ENCODE measurements around the gene TMEM108.
"Not testable (repeated sequence)": the region's sequence is repeated elsewhere in the genome, so short reads cannot be mapped to it uniquely, and the experiment has no call there.

Gene TMEM108

DNA sequence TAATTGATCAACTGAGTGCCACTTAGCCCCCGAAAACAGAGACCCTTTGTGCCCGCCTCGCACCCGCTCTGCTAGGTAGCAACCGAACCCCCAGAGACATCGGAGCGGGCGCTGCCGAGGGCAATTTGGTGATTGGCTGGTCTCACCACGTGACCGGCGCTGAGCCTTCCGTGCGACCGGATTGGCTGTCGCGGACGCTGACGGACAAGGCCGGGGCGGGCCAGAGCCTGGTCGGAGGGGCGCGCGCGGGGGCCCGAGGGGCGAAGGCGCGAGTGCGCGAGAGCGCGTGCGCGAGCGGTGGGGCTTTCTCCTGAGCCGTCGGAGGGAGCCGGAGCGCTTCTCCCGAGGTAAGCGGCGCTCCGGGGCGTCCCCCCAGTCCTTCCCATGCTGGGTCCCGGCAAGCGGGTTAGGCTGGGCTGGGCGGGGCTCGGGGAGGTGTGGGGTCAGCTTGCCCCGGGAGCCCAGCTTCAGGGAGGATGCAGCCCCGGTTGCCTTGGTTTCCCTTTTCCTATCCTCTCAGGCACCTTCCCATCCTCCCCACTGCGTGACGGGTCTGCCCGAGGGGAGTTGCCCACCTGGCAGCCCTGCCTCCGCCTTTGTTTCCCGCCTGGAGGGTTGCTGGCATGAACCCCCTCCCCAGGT is at the start of gene TMEM108:
Gene TMEM108, plus strand, starts transcription at position 303 of the 642 bp plus-strand sequence.
- DNase-seq (ENCODE audit: low read depth in 2 of 2), result no peak

DNA sequence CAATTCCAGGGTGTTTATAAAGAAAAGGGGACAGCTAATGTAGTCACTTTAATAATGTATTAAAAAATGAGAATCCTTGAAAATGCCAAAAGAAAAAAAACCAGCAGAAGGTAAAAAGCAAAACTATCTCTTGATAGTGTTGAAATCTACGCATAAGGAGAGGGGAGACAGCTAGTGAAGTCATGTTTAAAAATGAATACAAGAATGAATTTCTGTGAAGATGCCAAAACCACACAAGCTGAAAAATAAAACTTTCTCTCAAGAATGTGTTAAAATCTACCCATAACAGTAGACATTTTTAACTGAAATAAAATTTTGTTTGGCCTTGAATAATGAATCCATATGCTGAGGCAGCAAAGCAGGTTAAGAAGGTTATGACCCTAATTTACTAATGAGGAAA is 42.2 kb upstream of the TMEM108 start:
- no peak for DNase-seq (ENCODE audit: low read depth in 2 of 2)

DNA sequence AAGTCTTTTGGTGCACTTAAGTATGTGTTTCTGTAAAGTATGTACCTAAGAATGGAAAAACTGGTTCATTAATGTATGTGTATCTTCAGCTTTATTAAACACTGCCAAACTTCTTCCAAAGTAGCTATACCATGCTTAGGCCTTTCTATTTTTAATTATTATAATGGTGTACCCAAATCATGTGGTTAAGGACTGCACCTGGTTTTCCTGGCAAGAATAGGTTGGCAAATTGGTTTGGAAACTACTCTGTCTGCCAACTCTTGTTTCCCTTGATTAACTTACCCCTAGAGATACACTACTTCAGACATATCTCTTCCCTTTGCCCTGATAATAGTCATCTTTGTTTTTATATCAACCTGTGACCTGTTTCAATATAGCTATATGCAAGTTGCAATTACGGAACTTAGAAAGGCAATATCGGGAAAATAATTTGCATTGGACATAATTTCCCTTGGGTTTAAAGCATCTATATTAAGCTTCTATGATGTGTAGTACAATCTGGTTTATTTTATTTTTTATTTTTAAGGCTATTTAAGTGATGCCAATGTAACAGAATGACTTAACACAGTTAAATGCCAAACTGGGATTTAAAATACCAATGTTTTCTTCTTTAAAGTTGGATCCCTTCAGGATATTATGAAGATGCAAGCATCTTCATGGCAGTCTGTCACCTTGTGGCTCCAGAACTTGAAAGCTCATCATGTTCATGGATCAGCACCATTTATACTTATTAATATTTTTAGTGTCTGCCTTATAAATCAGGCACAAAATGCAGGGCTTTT is 40.6 kb upstream of the TMEM108 start:
- no peak for DNase-seq (ENCODE audit: low read depth in 2 of 2)

DNA sequence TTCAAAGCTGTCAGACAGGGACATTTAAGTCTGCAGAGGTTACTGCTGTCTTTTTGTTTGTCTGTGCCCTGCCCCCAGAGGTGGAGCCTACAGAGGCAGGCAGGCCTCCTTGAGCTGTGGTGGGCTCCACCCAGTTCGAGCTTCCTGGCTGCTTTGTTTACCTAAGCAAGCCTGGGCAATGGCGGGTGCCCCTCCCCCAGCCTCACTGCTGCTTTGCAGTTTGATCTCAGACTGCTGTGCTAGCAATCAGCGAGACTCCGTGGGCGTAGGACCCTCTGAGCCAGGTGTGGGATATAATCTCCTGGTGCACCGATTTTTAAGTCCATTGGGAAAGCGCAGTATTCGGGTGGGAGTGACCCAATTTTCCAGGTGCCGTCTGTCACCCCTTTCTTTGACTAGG is 33.2 kb upstream of the TMEM108 start:
- DNase-seq (ENCODE audit: low read depth in 2 of 2), result not testable (repeated sequence)

DNA sequence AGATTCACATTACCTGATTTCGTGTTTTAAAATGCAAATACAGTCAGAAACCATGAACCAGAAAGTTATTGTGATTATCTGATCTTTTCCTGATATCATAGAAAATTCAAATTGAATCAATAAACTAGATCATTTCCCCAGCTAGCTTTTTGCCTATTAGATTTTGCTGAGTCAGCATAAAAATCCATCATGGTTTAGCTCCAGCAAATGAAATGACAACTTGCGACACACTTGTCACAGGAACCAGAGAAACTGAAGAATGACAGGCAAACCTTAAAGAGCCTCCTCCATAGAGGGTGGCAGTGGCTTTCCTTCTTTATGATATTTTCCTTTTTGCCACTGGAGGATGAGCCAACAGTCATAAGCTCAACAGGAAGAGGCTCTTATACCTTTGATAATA is 30.6 kb upstream of the TMEM108 start:
- DNase-seq (ENCODE audit: low read depth in 2 of 2), result no peak

DNA sequence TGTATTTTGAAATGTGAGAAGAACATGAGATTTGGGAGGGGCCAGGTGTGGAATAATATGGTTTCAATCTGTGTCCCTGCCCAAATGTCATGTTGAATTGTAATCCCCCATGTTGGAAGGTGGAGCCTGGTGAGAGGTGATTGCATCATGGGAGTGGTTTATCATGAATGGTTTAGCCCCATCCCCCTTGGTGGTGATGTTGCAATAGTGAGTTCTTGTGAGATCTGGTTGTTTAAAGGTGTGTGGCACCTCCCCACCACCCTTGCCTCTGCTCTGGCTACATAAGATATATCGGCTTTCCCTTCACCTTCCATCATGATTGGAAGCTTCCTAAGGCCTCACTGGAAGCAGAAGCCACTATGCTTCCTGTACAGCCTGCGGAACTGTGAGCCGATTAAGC is 23.9 kb upstream of the TMEM108 start:
- DNase-seq (ENCODE audit: low read depth in 2 of 2), result no peak

DNA sequence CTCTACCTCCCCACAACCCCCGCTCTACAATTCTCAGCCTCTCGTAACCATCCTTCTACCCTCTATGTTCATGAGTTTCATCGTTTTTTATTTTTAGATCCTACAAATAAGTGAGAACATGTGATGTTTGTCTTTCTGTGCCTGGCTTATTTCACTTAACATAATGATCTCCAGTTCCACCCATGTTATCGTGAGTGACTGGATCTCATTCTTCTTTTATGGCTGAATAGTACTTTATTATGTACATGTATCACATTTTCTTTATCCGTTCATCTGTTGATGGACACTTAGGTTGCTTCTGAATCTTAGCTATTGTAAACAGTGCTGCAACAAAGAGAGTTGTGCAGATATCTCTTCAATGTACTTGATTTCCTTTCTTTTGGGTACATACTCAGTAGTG is 22.6 kb upstream of the TMEM108 start:
- not testable (repeated sequence) for DNase-seq (ENCODE audit: low read depth in 2 of 2)

DNA sequence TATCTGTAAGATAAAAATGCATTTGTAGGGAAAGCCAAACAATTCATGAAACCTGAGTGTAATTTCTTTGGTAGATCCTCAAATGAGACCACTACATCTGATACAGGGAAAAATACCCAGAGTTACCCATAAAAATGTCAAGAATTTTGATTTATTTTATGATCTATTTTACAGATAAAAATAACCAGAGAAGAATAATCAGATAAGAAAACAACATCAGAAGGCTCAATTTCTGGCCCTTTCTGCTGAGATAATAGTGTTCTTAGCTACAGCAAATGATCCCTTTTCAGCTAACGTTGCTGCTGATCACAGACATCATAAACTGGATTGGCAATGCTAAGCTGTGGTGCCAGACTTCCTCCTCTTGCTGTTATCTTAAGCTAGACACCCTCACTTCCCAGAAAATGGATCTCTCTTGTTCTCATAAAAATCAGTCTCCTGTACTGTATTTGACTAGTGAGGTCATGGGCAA is 21.3 kb upstream of the TMEM108 start:
- no peak for DNase-seq (ENCODE audit: low read depth in 2 of 2)

DNA sequence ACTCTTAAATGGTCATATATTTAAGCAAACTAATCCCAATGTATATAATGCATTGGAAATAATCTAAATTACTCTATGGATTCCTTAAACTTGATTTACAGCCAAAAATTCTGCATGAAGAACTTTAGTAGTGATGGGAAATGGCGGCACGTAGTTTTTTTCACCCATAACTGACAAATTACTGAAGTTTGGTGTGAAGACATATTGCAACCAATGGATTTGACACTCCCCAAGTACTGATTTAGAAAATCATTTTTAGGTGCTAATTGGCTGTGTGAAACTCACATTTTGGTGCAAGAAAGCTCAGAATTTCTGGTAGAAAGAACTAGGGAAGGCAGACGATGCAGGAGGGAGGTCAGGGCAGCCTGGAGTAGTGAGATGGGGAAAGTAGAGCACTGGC is 19.3 kb upstream of the TMEM108 start:
- no peak for DNase-seq (ENCODE audit: low read depth in 2 of 2)

DNA sequence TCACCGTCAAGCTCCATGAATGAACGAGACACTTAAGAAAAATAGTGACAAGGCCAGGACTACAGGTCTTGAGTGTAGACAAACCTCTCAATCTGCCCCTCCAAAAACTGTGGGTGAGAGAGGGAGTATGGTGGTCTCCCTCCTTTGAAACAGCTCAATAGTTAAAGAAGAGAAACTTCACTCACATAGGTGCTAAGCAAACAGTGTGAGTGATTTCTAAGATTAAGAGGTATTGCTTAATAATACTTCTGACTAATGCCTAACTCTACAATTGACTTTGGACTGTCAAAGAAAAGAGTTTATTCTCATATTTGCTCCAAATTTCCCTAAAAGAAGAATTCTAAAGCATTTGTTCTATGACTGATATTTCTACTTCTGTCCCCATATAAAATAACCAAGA is 17.0 kb upstream of the TMEM108 start:
- DNase-seq (ENCODE audit: low read depth in 2 of 2), result no peak

DNA sequence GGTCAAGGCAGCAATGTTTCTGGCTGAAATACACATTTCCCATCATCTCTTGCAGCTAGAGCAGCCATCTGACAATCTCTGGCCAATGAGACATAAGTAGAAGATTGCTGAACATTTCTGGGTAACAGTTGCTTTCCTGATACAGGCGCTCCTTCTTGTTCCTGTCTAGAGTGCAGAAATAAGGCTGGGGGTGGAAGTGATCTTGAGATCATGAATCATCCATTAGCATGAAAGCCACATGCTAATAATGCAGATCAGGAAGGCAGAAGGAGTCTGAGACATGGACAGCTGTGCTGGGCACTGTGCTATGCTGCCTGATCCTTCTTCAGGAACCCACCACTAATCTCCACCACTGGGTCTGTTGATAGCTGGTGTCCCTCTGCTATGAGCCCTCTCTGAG is 14.8 kb upstream of the TMEM108 start:
- no peak for DNase-seq (ENCODE audit: low read depth in 2 of 2)

DNA sequence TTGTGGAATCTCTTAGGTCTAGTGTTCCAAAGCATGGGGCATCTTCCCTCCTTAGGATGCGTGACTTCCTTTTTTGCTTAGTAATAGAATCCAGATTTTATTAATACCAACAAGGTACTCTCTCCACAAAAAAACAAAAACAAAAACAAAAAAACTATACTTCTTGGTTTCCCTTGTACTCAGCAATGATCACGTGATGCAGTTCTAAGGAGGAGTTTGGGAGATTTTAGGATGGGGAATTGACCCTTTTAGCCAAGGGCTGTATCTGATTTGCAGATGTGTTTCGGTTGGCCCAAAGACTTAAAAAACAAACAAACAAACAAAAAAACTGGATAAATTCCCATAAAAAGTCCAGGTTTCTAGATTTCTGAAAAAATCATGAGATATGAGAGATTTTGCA is 12.6 kb upstream of the TMEM108 start:
- no peak for DNase-seq (ENCODE audit: low read depth in 2 of 2)

DNA sequence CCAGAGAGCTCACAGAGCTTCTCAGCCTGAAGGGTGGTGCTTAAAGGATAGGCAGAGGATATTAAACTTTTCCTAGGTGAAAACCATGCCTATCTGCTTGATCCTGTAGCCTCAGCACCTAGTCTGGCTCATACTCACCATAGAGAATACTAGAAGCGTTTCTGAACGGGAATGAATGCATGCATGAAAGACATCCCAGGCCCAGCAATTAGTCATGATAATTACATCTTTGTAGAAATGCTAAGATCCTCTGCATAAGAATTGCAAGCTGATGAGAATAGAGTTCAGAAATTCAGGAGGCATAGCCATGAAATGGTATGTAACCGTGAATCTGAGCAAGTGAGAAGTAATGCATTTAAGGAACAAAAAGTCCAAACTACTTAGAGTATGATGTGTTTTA is 5.9 kb upstream of the TMEM108 start:
- no peak for DNase-seq (ENCODE audit: low read depth in 2 of 2)

DNA sequence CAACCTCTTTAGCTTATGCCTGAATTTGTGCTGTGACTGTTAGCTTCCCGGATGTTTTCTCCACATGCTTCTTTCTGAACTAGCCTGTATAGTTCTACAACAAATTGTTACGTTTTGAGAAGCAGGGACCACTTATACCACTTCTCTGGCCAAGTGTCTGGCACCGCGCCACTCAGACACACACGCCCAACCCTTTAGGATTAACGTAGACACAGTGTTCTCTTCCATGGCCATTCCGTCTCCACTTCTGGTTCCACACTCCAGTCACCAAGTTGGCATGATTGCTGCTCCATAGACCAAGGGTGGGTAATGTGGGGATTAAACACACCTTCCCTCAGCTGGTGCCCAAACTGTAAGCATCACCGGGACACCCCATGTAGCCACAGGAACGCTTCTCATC is 755 bp upstream of the TMEM108 start:
- no peak for DNase-seq (ENCODE audit: low read depth in 2 of 2)

DNA sequence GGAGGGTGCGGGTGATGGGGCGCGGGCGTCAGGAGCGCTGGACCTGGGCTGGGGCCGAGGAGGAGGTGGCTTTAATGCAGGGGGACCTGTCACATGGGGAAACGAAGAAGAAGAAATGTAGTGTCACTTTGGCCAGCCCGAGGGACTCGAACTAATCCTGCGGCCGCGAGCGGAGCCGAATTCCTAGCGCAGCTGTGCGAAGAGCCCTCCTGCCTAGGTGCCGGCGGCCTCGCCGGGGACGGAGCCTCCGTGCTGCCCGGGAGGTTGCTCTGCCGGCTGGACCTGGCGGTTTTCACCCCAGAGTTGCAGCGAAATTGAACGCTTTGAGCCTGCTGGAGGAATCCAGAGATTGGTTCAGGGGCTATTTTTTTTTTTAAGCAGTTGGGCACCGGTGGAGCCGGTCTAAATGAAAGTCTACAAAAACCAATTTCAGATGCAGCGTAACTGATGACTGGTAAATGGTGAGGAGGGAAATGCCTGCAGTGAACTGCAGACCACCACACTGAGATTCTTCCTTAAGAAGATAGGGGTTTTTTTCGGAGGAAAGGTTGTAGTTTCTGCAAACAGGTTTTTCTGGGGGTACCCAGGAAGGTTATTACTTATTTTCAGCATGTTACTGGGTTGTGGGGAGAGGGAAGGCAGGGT is 662 bp downstream of the TMEM108 start:
- no peak for DNase-seq (ENCODE audit: low read depth in 2 of 2)

DNA sequence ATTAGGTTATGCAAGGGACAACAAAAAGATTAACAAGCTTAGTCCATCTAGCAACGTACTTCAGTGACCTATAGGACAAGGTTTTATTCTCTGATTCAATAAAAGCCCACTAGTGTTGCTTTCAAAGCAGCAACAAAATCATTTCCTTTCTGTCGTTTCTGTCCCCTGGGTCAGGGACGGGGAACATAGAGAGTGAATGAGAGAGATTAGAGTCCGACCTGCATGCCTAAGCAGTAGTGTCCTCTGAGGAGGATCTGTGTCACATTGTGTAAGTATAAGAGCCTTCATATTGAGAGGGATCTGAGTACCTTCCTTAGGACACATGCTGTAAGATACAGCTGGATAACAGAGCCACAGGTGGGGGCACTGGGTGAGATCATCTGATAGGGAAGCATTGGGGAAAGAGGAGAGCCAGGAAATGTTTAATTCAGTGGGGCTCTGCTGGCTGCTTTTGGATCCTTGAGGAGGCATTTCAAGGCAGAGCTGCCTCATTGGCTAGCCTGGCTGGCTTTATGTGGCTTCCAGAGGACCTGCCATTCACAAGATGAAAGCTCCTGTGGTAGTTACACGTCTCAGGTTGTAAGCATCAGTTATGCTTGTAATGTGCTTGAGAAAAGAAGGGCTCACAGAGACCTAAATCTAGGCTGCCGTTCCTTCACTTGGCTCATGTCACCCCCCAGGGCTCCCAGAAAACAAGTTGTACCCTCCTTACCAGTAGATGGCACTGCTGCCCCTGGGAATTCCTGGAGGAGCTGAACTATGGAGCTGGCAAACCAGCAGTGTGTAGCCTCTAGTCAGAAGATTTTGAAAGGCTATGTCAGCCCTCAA is 2.7 kb downstream of the TMEM108 start:
- DNase-seq (ENCODE audit: low read depth in 2 of 2), result no peak

DNA sequence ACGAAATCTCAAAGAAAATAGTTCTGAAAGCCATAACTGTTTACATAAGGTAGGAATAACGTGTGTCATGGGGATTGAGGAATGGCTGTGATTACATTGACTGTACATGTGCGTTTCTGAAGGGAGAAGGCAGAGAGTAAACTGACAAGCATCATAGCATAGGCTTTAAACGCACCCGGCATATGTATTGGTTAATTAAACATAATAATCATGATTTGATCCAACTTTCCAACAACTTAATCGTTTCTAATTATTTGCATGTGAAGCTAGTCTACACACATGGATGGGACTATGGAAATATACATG is 3.3 kb downstream of the TMEM108 start:
- no peak for DNase-seq (ENCODE audit: low read depth in 2 of 2)

DNA sequence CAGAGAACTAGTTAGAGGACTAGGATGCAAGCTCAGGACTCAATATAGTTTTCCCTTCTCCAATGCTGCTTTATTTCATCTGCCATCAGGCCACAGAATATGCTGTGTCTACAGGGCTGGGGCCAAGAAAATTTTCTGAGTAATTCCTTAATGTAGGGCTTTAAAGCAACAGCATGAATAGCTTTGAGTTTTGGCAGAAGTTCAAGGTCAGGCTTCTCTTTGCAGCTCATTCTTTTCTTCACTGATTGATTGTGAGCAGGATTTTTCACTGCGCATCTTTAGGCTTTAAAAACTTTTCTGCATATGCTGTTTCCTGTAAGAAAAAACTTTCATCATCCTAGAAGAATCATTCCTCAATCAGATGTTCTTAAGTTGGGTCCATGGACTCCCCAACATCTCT is 4.6 kb downstream of the TMEM108 start:
- no peak for DNase-seq (ENCODE audit: low read depth in 2 of 2)

DNA sequence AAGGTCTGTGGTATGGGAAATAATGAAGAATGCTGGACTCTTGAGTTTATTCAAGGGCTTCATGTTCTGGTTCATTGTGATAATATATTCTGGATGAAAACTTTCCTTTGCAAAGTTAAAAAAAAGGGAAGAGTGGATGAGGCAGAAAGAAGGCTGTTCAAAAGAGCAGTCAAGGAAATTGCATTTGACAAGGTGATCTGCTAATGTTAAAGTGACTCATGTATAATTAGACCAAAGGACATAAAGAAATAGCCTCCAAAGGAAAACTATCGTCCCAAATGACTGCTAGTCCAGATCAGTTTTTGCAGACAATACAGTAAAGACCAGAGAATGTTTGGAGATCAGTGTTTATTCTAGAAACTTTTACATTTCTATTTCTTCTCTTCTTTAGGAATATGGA is 9.8 kb downstream of the TMEM108 start:
- DNase-seq (ENCODE audit: low read depth in 2 of 2), result no peak

DNA sequence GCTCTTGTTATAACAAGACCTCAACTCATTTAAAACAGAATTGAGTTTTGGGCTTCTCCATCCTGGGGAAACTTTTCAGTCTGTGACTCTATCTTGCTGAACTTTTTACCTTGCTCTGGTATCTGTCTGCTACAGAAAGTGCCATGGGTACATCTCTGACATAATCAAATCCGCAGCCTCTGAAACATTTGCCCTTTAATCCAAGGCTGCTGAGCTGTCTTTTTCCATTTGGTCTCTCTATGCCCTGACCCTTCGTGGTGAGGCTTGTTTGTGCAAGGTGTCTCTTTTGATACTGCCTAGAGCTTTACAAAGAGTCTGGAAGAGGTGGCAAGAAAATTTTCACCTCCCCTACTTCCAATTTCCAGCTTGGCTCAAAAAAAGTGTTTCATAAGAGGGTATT is 11.3 kb downstream of the TMEM108 start:
- no peak for DNase-seq (ENCODE audit: low read depth in 2 of 2)

DNA sequence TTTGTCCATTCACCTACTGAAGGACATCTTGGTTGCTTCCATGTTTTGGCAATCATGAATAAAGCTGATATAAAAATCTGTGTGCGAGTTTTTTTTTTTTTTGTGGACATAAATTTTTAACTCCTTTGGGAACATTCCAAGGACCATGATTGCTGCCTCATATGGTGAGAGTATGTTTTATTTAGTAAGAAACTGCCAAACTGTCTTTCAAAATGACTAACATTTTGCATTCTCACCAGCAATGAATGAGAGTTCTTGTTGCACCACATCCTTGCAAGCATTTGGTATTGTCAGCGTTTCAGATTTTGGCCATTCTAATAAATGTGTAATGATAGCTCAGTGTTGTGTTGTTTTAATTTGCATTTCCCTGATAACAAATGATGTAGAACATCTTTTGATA is 12.7 kb downstream of the TMEM108 start:
- DNase-seq (ENCODE audit: low read depth in 2 of 2), result no peak

DNA sequence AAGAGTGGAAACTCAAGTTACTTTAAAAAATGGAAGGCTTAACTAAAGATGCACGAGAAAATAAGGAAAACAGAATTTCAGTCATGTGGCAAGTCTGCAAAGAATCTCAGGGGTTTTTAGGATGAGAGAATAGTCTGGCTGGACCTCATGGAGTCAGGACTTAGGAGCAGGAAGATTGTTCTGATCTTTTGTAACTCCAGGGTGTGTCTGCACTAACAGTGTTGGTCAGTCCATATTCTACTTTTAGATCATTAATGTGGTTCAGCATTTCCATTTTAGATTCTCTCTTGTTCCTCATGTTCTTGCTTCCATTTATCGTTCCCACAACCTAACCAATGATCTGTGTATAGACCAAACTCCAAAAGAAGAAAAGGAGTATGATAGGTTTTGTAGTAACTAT is 15.3 kb downstream of the TMEM108 start:
- DNase-seq (ENCODE audit: low read depth in 2 of 2), result no peak
